Mucosa of rectum (tissue), 2 donors: Measurements from ENCODE around the gene RPTOR.

ENCODE experiments used
- H3K27ac ChIP-seq, 2 donors: one replicate each; pipeline ENCODE4 v1.7.0; 2013; ENCODE audit warnings: inconsistent platforms in 2 of 2, low read depth in 2 of 2, low read length in 2 of 2
- H3K27me3 ChIP-seq, 2 donors: one replicate each; pipeline ENCODE4 v1.7.0; 2013; ENCODE audit warnings: low read length in 2 of 2; ENCODE audit not compliant: control insufficient read depth in 2 of 2, insufficient read depth in 2 of 2
- H3K36me3 ChIP-seq, 2 donors: one replicate each; pipeline ENCODE4 v1.7.0; 2013; ENCODE audit warnings: low read length in 2 of 2; ENCODE audit not compliant: control insufficient read depth in 2 of 2, insufficient read depth in 2 of 2
- H3K4me1 ChIP-seq, 2 donors: one replicate each; pipeline ENCODE4 v1.7.0; 2013; ENCODE audit warnings: low read length in 2 of 2, mild to moderate bottlenecking in 1 of 2; ENCODE audit not compliant: control insufficient read depth in 2 of 2, insufficient read depth in 2 of 2
- H3K4me3 ChIP-seq, 2 donors: one replicate each; pipeline ENCODE4 v1.7.0; 2013; ENCODE audit warnings: low read length in 2 of 2
- H3K9ac ChIP-seq, 2 donors: one replicate each; pipeline ENCODE4 v1.7.0; 2013; ENCODE audit warnings: low read length in 2 of 2, low read depth in 1 of 2, mild to moderate bottlenecking in 1 of 2
- H3K9me3 ChIP-seq, 2 donors: one replicate each; pipeline ENCODE4 v1.7.0; 2013; ENCODE audit warnings: low read length in 2 of 2; ENCODE audit not compliant: control insufficient read depth in 2 of 2
- donor health status: healthy.
- donor health status: Normal muscosa, but diverticular disease.

The RPTOR gene

DNA sequence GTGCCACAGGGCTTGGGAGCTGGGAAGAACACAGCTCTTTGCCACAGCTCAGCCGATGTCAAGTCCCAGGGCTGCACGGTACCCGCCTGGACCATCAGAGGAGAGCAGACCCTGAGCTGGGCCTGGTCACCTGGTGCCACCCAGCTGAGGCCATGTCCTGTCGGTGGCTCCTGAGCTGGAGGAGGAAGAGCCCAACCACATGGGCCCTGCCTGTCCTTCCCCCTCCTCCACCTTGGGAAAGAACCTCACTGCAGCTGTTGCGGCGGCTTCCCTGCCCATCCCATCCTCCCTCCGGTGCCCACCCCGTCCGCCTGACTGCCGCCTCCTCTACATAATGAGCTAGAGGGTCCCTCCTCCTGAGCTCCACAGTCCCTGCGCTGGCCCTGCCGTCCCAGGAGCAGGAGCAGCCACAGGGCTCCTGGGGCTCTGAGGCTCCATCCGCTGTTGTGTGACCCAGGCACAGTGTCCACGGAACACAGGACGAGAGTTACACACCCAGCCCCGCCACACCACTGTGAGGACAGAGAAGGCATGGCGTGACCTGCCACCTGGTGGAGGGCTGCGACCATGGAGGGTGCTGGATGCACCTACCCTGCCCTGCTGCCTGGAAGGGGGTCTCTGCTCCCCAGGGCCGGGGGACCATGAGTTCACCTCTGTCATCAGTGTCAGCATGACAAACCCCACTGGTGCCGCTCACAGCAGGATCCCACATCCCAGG is 425.6 kb downstream of the RPTOR start:
- Histone ChIP-seq H3K9me3 (no peaks in the 10 kb centered on the region), H3K36me3 (peaks cover 0 to 3% of the 10 kb centered on the region in 2 donors), H3K27me3 (peaks cover 9 to 20% of the 10 kb centered on the region in 2 donors), H3K4me1 (peaks cover 2 to 5% of the 10 kb centered on the region in 2 donors), H3K9ac (no peak overlapping the region), H3K4me3 (no peak overlapping the region), H3K27ac (no peak overlapping the region)

- Histone ChIP-seq H3K4me1 (peaks cover 2 to 5% of the 10 kb centered on the region in 2 donors), H3K4me3 (no peak overlapping the region), H3K9me3 (no peaks in the 10 kb centered on the region), H3K36me3 (no peaks in the 10 kb centered on the region), H3K27ac (no peak overlapping the region), H3K9ac (no peak overlapping the region), H3K27me3 (peaks cover 9 to 20% of the 10 kb centered on the region in 2 donors)
Measured at GRCh38 chr17:80970762-80971703, 426.4 kb downstream of the RPTOR start.

- no peaks in the 10 kb centered on the region for H3K9me3 ChIP-seq
- no peak overlapping the region for H3K27ac ChIP-seq
- peaks cover 2 to 5% of the 10 kb centered on the region in 2 donors for H3K4me1 ChIP-seq
- no peak overlapping the region for H3K9ac ChIP-seq
- H3K4me3 ChIP-seq: no peak overlapping the region
- peaks cover 9 to 20% of the 10 kb centered on the region in 2 donors for H3K27me3 ChIP-seq
- H3K36me3 ChIP-seq: no peaks in the 10 kb centered on the region
Measured at GRCh38 chr17:80971704-80972304, 427.2 kb downstream of the RPTOR start.

DNA sequence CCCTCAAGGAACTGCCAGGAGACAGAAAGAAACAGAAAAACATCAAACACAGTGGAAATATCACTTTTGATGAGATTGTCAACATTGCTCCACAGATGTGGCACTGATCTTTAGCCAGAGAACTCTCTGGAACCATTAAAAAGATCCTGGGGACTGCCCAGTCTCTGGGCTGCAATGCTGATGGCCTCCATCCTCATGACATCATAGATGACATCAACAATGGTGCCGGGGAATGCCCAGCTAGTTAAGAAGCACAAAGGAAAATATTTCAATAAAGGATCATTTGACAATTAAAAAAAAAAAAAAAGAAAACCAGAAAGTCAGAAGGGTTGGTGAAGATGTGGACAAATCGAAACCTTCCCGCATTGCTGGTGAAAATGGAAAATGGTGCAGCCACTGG is 432.1 kb downstream of the RPTOR start:
- Histone ChIP-seq H3K9ac (no peak overlapping the region), H3K27ac (no peak overlapping the region), H3K4me1 (no peaks in the 10 kb centered on the region), H3K36me3 (no peaks in the 10 kb centered on the region), H3K27me3 (peaks cover 0 to 7% of the 10 kb centered on the region in 2 donors), H3K9me3 (no peaks in the 10 kb centered on the region), H3K4me3 (no peak overlapping the region)

DNA sequence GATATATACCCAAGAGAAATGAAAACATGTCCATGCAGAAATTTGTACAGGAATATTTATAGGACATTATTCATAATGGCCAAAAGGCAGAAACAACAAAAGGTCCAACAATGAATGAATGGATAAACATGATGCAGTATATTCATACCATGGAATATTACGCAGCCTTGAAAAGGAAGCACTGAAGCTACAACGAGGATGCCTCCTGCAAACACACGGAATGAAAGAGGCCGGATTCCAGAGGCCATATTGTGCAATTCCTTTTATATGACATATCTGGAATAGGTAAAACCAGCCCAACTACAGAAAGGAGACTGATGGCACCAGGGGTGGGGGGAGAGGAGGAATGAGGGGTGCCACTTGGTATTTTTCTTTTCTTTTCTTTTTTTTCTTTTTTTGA is 432.5 kb downstream of the RPTOR start:
- peaks cover 0 to 7% of the 10 kb centered on the region in 2 donors for H3K27me3 ChIP-seq
- no peaks in the 10 kb centered on the region for H3K9me3 ChIP-seq
- H3K4me1 ChIP-seq: no peaks in the 10 kb centered on the region
- no peak overlapping the region for H3K9ac ChIP-seq
- no peak overlapping the region for H3K27ac ChIP-seq
- no peak overlapping the region for H3K4me3 ChIP-seq
- no peaks in the 10 kb centered on the region for H3K36me3 ChIP-seq

- no peaks in the 10 kb centered on the region for H3K36me3 ChIP-seq
- H3K4me3 ChIP-seq: no peak overlapping the region
- no peaks in the 10 kb centered on the region for H3K4me1 ChIP-seq
- H3K9ac ChIP-seq: no peak overlapping the region
- no peaks in the 10 kb centered on the region for H3K9me3 ChIP-seq
- peaks cover 2 to 7% of the 10 kb centered on the region in 2 donors for H3K27me3 ChIP-seq
- no peak overlapping the region for H3K27ac ChIP-seq
Measured at GRCh38 chr17:80978499-80979497, 434.2 kb downstream of the RPTOR start.

GRCh38 chr17:80979547-80980378 is 435.1 kb downstream of the RPTOR start:
- Histone ChIP-seq H3K36me3 (no peaks in the 10 kb centered on the region), H3K4me1 (no peaks in the 10 kb centered on the region), H3K27ac (no peak overlapping the region), H3K27me3 (peaks cover 2 to 7% of the 10 kb centered on the region in 2 donors), H3K9me3 (no peaks in the 10 kb centered on the region), H3K4me3 (no peak overlapping the region), H3K9ac (no peak overlapping the region)

- Histone ChIP-seq H3K27ac (no peak overlapping the region), H3K4me1 (peaks cover 0 to 2% of the 10 kb centered on the region in 2 donors), H3K27me3 (peaks cover 2 to 7% of the 10 kb centered on the region in 2 donors), H3K4me3 (no peak overlapping the region), H3K9me3 (no peaks in the 10 kb centered on the region), H3K9ac (no peak overlapping the region), H3K36me3 (no peaks in the 10 kb centered on the region)
Measured at GRCh38 chr17:80980397-80981061, 435.9 kb downstream of the RPTOR start.
